HepG2 (cell line): ENCODE results near the gene TIFAB. TPM values are rescaled to one million over a fixed set of nuclear protein-coding genes. Genes with fewer than 3 reads are reported as not detected.

Experiments used
- ATAC-seq: fragments of 200-7000 bp; cut with Tn5 transposase; 3 replicates; pipeline ENCODE4 v1.9.1; 2020; ENCODE audit warnings: mild to moderate bottlenecking, moderate library complexity
- BruUV-seq: library from RNA; stranded (reverse); fragments of 400-500 nt; replicated peaks from 2 replicates; lab custom pipeline; 2021; lab: Mats Ljungman, UMichigan
- CTCF ChIA-PET: fragments of 300-600 bp; formaldehyde crosslinking; extraction: SDS; loops from one replicate; lab custom pipeline; 2021; ENCODE audit warnings: low total read pairs, inconsistent platforms, low intra/inter-chr PET ratio; lab: Yijun Ruan, JAX
- POLR2A ChIA-PET: fragments of 350-600 bp; sonication (Branson Sonifier 250); formaldehyde crosslinking; loops from one replicate; lab custom pipeline; 2020; ENCODE audit warnings: antibody characterized with exemption, inconsistent platforms; lab: Yijun Ruan, JAX
- DNase-seq: peaks from one replicate; pipeline ENCODE4 v3.0.0-alpha.2; 2015; ENCODE audit warnings: low spot score
- FAIRE-seq: peaks from 3 replicates; lab custom pipeline; 2011; peaks lifted over from hg19 to GRCh38; lab: Jason Lieb, UNC
- H2AFZ ChIP-seq: one replicate; pipeline ENCODE4 v1.6.1; 2011; ENCODE audit warnings: low read length, inconsistent platforms
- H3K27ac ChIP-seq: fragments of 300-600 bp; 3 replicates; pipeline ENCODE4 v1.8.0; 2011; ENCODE audit warnings: mixed run types, mild to moderate bottlenecking, mixed read lengths, low read length, inconsistent platforms; ENCODE audit not compliant: insufficient read depth; ENCODE audit errors: extremely low read length
- H3K27me3 ChIP-seq, 2 experiments: fragments of 200-600 bp in 1 of 2; 2 replicates in 1 of 2; 3 replicates in 1 of 2; pipeline versions ENCODE4 v1.6.0 to v1.8.0; 2011; ENCODE audit warnings: low read length in 2 of 2, mild to moderate bottlenecking in 2 of 2, moderate library complexity in 2 of 2, inconsistent platforms in 1 of 2; ENCODE audit not compliant: insufficient read depth in 2 of 2, control insufficient read depth in 1 of 2
- H3K36me3 ChIP-seq, 2 experiments: fragments of 200-600 bp in 1 of 2; replicated peaks in 1 of 2; 2 replicates in 1 of 2; 3 replicates in 1 of 2; pipeline versions ENCODE4 v1.5.1 to v1.8.0; 2011; ENCODE audit warnings: low read length in 2 of 2, inconsistent platforms in 1 of 2; ENCODE audit not compliant: insufficient read depth in 2 of 2, control insufficient read depth in 1 of 2
- H3K4me1 ChIP-seq: 2 replicates; pipeline ENCODE4 v1.5.1; 2012; ENCODE audit warnings: low read length, inconsistent platforms; ENCODE audit not compliant: insufficient read depth
- H3K4me2 ChIP-seq: 2 replicates; pipeline ENCODE4 v1.6.0; 2011; ENCODE audit warnings: low read depth, low read length, inconsistent platforms
- H3K4me3 ChIP-seq, 3 experiments: fragments of 200-600 bp in 1 of 3; sonication (generic), shearing (Covaris generic) in 1 of 3; replicated peaks in 1 of 3; 2 replicates each; pipeline ENCODE4 v1.5.1; 2011 to 2016; ENCODE audit warnings: low read length in 3 of 3, inconsistent platforms in 2 of 3, low read depth in 2 of 3, mild to moderate bottlenecking in 2 of 3, control low read depth in 1 of 3, mixed read lengths in 1 of 3; ENCODE audit not compliant: insufficient read depth in 1 of 3
- H3K79me2 ChIP-seq: one replicate; pipeline ENCODE4 v1.6.1; 2011; ENCODE audit warnings: low read length, inconsistent platforms; ENCODE audit not compliant: insufficient read depth
- H3K9ac ChIP-seq: 2 replicates; pipeline ENCODE4 v1.6.0; 2011; ENCODE audit warnings: mild to moderate bottlenecking, low read depth, low read length, inconsistent platforms; ENCODE audit not compliant: insufficient read depth
- H3K9me3 ChIP-seq: 2 replicates; pipeline ENCODE4 v1.5.1; 2012; ENCODE audit warnings: mild to moderate bottlenecking, low read length
- H4K20me1 ChIP-seq: 2 replicates; pipeline ENCODE4 v1.6.0; 2011; ENCODE audit warnings: inconsistent platforms, mild to moderate bottlenecking, low read length, moderate library complexity; ENCODE audit not compliant: insufficient read depth
- FOXA1 ChIP-seq, 2 experiments: fragments of 450-650 bp in 1 of 2; sonication (generic) in 1 of 2; formaldehyde crosslinking in 1 of 2; IDR thresholded peaks; 2 replicates each; pipeline versions ENCODE4 v1.4.0 to v1.6.1; 2016 to 2020; ENCODE audit warnings: missing genetic modification reagents in 1 of 2
- FOXA3 ChIP-seq: IDR thresholded peaks from 2 replicates; pipeline ENCODE4 v1.6.1; 2016; ENCODE audit warnings: missing genetic modification reagents, missing compliant biosample characterization
- NCOA5 ChIP-seq: sonication (generic); formaldehyde crosslinking; IDR thresholded peaks from 2 replicates; pipeline ENCODE4 v1.4.0; 2020; ENCODE audit warnings: missing genetic modification reagents
- NONO ChIP-seq, 2 experiments: fragments of 450-650 bp in 1 of 2; sonication (generic) in 1 of 2; formaldehyde crosslinking in 1 of 2; IDR thresholded peaks in 1 of 2; conservative IDR thresholded peaks in 1 of 2; 2 replicates each; pipeline versions ENCODE4 v1.6.1 to v1.8.0; 2017 to 2022; ENCODE audit warnings: mild to moderate bottlenecking in 1 of 2, missing genetic modification reagents in 1 of 2, moderate library complexity in 1 of 2
- PHF20 ChIP-seq: sonication (generic); formaldehyde crosslinking; IDR thresholded peaks from 2 replicates; pipeline ENCODE4 v1.5.0; 2020; ENCODE audit warnings: mild to moderate bottlenecking, missing genetic modification reagents
- TEAD3 ChIP-seq: optimal IDR thresholded peaks from 2 replicates; pipeline ENCODE3; 2016; ENCODE audit warnings: borderline replicate concordance
- ZBTB8A ChIP-seq: sonication (generic); formaldehyde crosslinking; IDR thresholded peaks from 2 replicates; pipeline ENCODE4 v1.4.0; 2020; ENCODE audit warnings: mild to moderate bottlenecking, low read depth, missing genetic modification reagents, borderline replicate concordance
- ZFP41 ChIP-seq: sonication (generic); formaldehyde crosslinking; IDR thresholded peaks from 2 replicates; pipeline ENCODE4 v1.4.0; 2020; ENCODE audit warnings: mild to moderate bottlenecking, missing genetic modification reagents, borderline replicate concordance
- ZNF136 ChIP-seq: sonication (generic); formaldehyde crosslinking; IDR thresholded peaks from 2 replicates; pipeline ENCODE4 v1.8.1; 2022; ENCODE audit warnings: low read depth, mild to moderate bottlenecking, moderate library complexity, missing genetic modification reagents
- ZNF292 ChIP-seq: sonication (generic); formaldehyde crosslinking; IDR thresholded peaks from 2 replicates; pipeline ENCODE4 v1.8.1; 2022; ENCODE audit warnings: mild to moderate bottlenecking, low read depth, missing genetic modification reagents, borderline replicate concordance
- ZNF737 ChIP-seq: sonication (generic); formaldehyde crosslinking; IDR thresholded peaks from 2 replicates; pipeline ENCODE4 v1.5.0; 2020; ENCODE audit warnings: missing genetic modification reagents, mild to moderate bottlenecking, borderline replicate concordance
- WGBS: methylation state at CpG from one replicate; pipeline ENCODE4 v1.1.6; 2017; ENCODE audit warnings: low lambda C conversion rate; 5-methylcytosine and 5-hydroxymethylcytosine counted together
- in situ Hi-C: cut with HindIII; loops from 2 replicates; pipeline ENCODE4 v1.10.0; 2017; ENCODE audit warnings: low pct_unique_long_range_greater_than_20kb; ENCODE audit not compliant: extremely low pct_ligation_motif_present
- intact Hi-C: fragments of 100-400 bp; cut with micrococcal nuclease; formaldehyde crosslinking; loops from one replicate; pipeline ENCODE4 v1.10.0; 2022; ENCODE audit not compliant: unreplicated experiment
- polyA plus RNA-seq, 8 experiments: library from polyadenylated mRNA; depleted of rRNA in 3 of 8; stranded (reverse) in 7 of 8; unstranded in 1 of 8; fragments of >200 nt; fragmentation: Illumina TruSeq in 4 of 8; extraction: Trizol in 4 of 8; gene quantifications; 2 replicates each; pipeline versions ENCODE4 v1.2.1 to v1.2.3, GENCODE V29; 2011 to 2016; ENCODE audit warnings: low read depth in 4 of 8, missing spikeins in 1 of 8, mixed read lengths in 1 of 8; ENCODE audit not compliant: insufficient read depth in 1 of 8
- total RNA-seq, 5 experiments: library from RNA; depleted of rRNA; stranded (reverse); fragments of >200 nt; fragmentation: Illumina TruSeq; extraction: Trizol; gene quantifications; 2 replicates each; pipeline ENCODE4 v1.2.3, GENCODE V29; 2016; ENCODE audit warnings: low read depth in 1 of 5
- TF ChIP-seq, protein P1 (sequence below): sonication (generic); formaldehyde crosslinking; conservative IDR thresholded peaks from 2 replicates; pipeline ENCODE4 v1.4.0; 2020; ENCODE audit warnings: missing genetic modification reagents
- TF ChIP-seq, protein P2 (sequence below): sonication (generic); formaldehyde crosslinking; IDR thresholded peaks from 2 replicates; pipeline ENCODE4 v1.9.0; 2021; ENCODE audit warnings: missing genetic modification reagents, borderline replicate concordance

The TIFAB gene
- total and polyA plus RNA-seq, 2 of the 13 experiments (the other 11 are each of a cell fraction or from before 2014, with no cell fraction given) = not detected

DNA sequence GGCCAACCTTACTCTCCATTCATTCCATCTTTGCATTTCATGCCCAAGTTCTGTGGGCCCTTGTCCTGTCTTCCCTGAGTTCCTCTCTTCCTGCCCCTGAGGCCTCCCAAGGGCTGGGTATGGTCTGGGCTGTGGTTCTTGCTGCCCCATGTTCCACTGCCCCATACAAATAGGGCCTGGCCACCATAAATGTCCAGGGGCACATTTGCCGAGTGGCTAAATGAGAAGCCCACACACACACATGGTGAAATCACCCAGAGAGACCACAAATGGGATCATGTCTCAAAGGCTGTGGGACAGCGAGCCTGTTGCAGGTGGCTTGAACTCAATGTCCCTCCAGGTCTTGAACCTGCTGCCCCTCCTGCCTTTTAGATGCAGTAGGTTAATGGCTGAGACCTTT is 1.2 kb downstream of the TIFAB start (continued):
- no peak for TF ChIP-seq NONO (IDR thresholded peaks at IDR 0.05)
- TF ChIP-seq NONO (CRISPR knock-in tag; conservative IDR thresholded peaks at IDR 0.05) = no peak
- no peak for TF ChIP-seq ZNF737 (CRISPR knock-in tag)
- no peak for TF ChIP-seq ZNF136 (CRISPR knock-in tag)
- no peak for TF ChIP-seq ZFP41 (CRISPR knock-in tag)
- TF ChIP-seq, protein P1, sequence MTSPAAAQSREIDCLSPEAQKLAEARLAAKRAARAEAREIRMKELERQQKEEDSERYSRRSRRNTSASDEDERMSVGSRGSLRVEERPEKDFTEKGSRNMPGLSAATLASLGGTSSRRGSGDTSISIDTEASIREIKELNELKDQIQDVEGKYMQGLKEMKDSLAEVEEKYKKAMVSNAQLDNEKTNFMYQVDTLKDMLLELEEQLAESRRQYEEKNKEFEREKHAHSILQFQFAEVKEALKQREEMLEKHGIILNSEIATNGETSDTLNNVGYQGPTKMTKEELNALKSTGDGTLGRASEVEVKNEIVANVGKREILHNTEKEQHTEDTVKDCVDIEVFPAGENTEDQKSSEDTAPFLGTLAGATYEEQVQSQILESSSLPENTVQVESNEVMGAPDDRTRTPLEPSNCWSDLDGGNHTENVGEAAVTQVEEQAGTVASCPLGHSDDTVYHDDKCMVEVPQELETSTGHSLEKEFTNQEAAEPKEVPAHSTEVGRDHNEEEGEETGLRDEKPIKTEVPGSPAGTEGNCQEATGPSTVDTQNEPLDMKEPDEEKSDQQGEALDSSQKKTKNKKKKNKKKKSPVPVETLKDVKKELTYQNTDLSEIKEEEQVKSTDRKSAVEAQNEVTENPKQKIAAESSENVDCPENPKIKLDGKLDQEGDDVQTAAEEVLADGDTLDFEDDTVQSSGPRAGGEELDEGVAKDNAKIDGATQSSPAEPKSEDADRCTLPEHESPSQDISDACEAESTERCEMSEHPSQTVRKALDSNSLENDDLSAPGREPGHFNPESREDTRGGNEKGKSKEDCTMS (CRISPR knock-in tag) = no peak
- no peak for TF ChIP-seq PHF20 (CRISPR knock-in tag)
- TF ChIP-seq ZNF292 (CRISPR knock-in tag) = no peak

DNA sequence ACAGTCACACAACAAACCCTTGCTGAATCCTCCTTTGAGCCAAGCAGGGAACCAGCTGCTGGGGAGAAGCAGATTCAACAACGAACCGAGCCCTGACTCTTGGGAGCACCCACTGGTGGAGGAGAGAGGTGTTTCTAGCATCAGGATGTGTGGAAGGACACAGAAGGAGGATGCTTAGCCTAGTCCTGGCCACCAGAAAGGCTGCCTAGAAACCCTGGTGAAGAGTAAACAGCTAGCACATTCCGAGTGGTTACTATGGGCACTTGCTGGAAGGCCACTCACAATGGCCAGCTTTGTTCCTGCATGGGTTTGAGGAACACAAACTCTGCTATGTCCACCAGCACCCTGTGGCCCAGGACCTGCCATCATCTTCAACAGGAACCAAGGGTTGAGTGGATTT is 1.8 kb downstream of the TIFAB start:
- Histone ChIP-seq H2AFZ (no peak overlapping the region), H3K4me1 (no peaks in the 10 kb centered on the region), H3K4me2 (no peak overlapping the region), H3K36me3 (no peaks in the 10 kb centered on the region), H3K27me3 (peaks cover 5 to 32% of the 10 kb centered on the region in 2 experiments; a peak in 4 of 5 replicates), H3K27ac (no peak overlapping the region), H3K4me3 (no peak overlapping the region), H3K9ac (no peak overlapping the region), H3K79me2 (no peaks in the 10 kb centered on the region), H4K20me1 (no peaks in the 10 kb centered on the region), H3K9me3 (no peaks in the 10 kb centered on the region)
- CTCF ChIA-PET = no interaction called here
- ATAC-seq = peak; percentile 53
- in situ Hi-C loops (loop anchor here (25.0 kb wide), 1 partner anchor 287 kb away; no protein-coding TSS in a partner anchor), intact Hi-C loops (no loop called here)
- 0% methylated on average over 2 of the region's 3 CpGs for WGBS
- POLR2A ChIA-PET = no interaction called here
- no peak for FAIRE-seq
- DNase-seq = peak; percentile 18
- no TSS peak for BruUV-seq
- TF ChIP-seq TEAD3 = peak; percentile 50
- no peak for TF ChIP-seq FOXA1 (IDR thresholded peaks at IDR 0.05)
- TF ChIP-seq FOXA1 (CRISPR knock-in tag; IDR thresholded peaks at IDR 0.05) = 0 out of 2 replicates have a peak, but pooled peaks have one; percentile 15
- TF ChIP-seq, protein P2, sequence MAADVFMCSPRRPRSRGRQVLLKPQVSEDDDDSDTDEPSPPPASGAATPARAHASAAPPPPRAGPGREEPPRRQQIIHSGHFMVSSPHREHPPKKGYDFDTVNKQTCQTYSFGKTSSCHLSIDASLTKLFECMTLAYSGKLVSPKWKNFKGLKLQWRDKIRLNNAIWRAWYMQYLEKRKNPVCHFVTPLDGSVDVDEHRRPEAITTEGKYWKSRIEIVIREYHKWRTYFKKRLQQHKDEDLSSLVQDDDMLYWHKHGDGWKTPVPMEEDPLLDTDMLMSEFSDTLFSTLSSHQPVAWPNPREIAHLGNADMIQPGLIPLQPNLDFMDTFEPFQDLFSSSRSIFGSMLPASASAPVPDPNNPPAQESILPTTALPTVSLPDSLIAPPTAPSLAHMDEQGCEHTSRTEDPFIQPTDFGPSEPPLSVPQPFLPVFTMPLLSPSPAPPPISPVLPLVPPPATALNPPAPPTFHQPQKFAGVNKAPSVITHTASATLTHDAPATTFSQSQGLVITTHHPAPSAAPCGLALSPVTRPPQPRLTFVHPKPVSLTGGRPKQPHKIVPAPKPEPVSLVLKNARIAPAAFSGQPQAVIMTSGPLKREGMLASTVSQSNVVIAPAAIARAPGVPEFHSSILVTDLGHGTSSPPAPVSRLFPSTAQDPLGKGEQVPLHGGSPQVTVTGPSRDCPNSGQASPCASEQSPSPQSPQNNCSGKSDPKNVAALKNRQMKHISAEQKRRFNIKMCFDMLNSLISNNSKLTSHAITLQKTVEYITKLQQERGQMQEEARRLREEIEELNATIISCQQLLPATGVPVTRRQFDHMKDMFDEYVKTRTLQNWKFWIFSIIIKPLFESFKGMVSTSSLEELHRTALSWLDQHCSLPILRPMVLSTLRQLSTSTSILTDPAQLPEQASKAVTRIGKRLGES (CRISPR knock-in tag) = no peak
- TF ChIP-seq ZBTB8A (CRISPR knock-in tag) = no peak
- TF ChIP-seq, protein P1 (CRISPR knock-in tag) = no peak
- 0 out of 2 replicates have a peak, but pooled peaks have one; percentile 15 for TF ChIP-seq FOXA3 (CRISPR knock-in tag)
- TF ChIP-seq NCOA5 (CRISPR knock-in tag) = no peak
